ENCODE data around the gene ADAMTS17. TPM values are rescaled to one million over a fixed set of nuclear protein-coding genes. Genes with fewer than 3 reads are reported as not detected.

Gene ADAMTS17
- total and polyA plus RNA-seq, 2 experiments from 2014 or later = 3.7 to 4.4 TPM

- WGBS (ENCODE audit: low lambda C conversion rate, missing lambda C conversion rate) = 82% methylated on average over 10 of the region's 10 CpGs
- DNase-seq (ENCODE audit: low spot score) = no peak
Measured at GRCh38 chr15:100194996-100195395, 146.8 kb downstream of the ADAMTS17 start.

GRCh38 chr15:100193277-100193860, 148.4 kb downstream of the ADAMTS17 start:
- H4K20me1 ChIP-seq (ENCODE audit: insufficient read depth, poor library complexity, severe bottlenecking) = no peaks in the 10 kb centered on the region
- 89% methylated on average over 21 of the region's 21 CpGs for WGBS (ENCODE audit: low lambda C conversion rate, missing lambda C conversion rate)
- H3K4me2 ChIP-seq = no peak overlapping the region
- H3K79me2 ChIP-seq = no peaks in the 10 kb centered on the region
- H3K4me3 ChIP-seq = no peak overlapping the region
- no peak overlapping the region for H3K27ac ChIP-seq
- H3K9me3 ChIP-seq (ENCODE audit: low read depth) = no peaks in the 10 kb centered on the region
- H2AFZ ChIP-seq = no peak overlapping the region
- no peaks in the 10 kb centered on the region for H3K36me3 ChIP-seq (replicated peaks; ENCODE audit: insufficient read depth, low read depth)
- TF ChIP-seq EZH2phosphoT487 (IDR thresholded peaks at IDR 0.05; ENCODE audit: low read depth, severe bottlenecking, unreplicated experiment) (no peak), CTCF (IDR thresholded peaks at IDR 0.05; ENCODE audit: poor library complexity) (no peak), EZH2 (IDR thresholded peaks at IDR 0.05; ENCODE audit: borderline replicate concordance) (no peak)
- H3K27me3 ChIP-seq = no peaks in the 10 kb centered on the region
- no peak for DNase-seq (ENCODE audit: low spot score)
- H3K4me1 ChIP-seq (ENCODE audit: insufficient read depth) = peaks cover 6% of the 10 kb centered on the region
- H3K9me2 ChIP-seq (replicated peaks; ENCODE audit: insufficient read depth) = no peaks in the 10 kb centered on the region

More at GRCh38 chr15:100194996-100195395, 146.8 kb downstream of the ADAMTS17 start:
- no peaks in the 10 kb centered on the region for H3K9me2 ChIP-seq (replicated peaks; ENCODE audit: insufficient read depth)
- no peaks in the 10 kb centered on the region for H3K9me3 ChIP-seq (ENCODE audit: low read depth)
- no peak for TF ChIP-seq EZH2 (IDR thresholded peaks at IDR 0.05; ENCODE audit: borderline replicate concordance)
- TF ChIP-seq CTCF (IDR thresholded peaks at IDR 0.05; ENCODE audit: poor library complexity) = no peak
- TF ChIP-seq EZH2phosphoT487 (IDR thresholded peaks at IDR 0.05; ENCODE audit: low read depth, severe bottlenecking, unreplicated experiment) = no peak
- no peaks in the 10 kb centered on the region for H3K36me3 ChIP-seq (replicated peaks; ENCODE audit: insufficient read depth, low read depth)
- H3K4me3 ChIP-seq = no peak overlapping the region
- no peaks in the 10 kb centered on the region for H3K27me3 ChIP-seq
- no peak overlapping the region for H3K4me2 ChIP-seq
- H4K20me1 ChIP-seq (ENCODE audit: insufficient read depth, poor library complexity, severe bottlenecking) = no peaks in the 10 kb centered on the region
- peaks cover 6% of the 10 kb centered on the region for H3K4me1 ChIP-seq (ENCODE audit: insufficient read depth)
- no peak overlapping the region for H2AFZ ChIP-seq
- no peaks in the 10 kb centered on the region for H3K79me2 ChIP-seq
- H3K27ac ChIP-seq = no peak overlapping the region

- H3K9me2 ChIP-seq (replicated peaks; ENCODE audit: insufficient read depth) = no peaks in the 10 kb centered on the region
- no peak overlapping the region for H3K4me3 ChIP-seq
- H3K79me2 ChIP-seq = no peaks in the 10 kb centered on the region
- no peaks in the 10 kb centered on the region for H4K20me1 ChIP-seq (ENCODE audit: insufficient read depth, poor library complexity, severe bottlenecking)
- no peak for DNase-seq (ENCODE audit: low spot score)
- no peaks in the 10 kb centered on the region for H3K27me3 ChIP-seq
- no peaks in the 10 kb centered on the region for H3K36me3 ChIP-seq (replicated peaks; ENCODE audit: insufficient read depth, low read depth)
- 75% methylated on average over 14 of the region's 14 CpGs for WGBS (ENCODE audit: low lambda C conversion rate, missing lambda C conversion rate)
- H3K27ac ChIP-seq = no peak overlapping the region
- no peak overlapping the region for H2AFZ ChIP-seq
- H3K9me3 ChIP-seq (ENCODE audit: low read depth) = no peaks in the 10 kb centered on the region
- TF ChIP-seq CTCF (IDR thresholded peaks at IDR 0.05; ENCODE audit: poor library complexity) (no peak), EZH2 (IDR thresholded peaks at IDR 0.05; ENCODE audit: borderline replicate concordance) (no peak), EZH2phosphoT487 (IDR thresholded peaks at IDR 0.05; ENCODE audit: low read depth, severe bottlenecking, unreplicated experiment) (no peak)
- peaks cover 6% of the 10 kb centered on the region for H3K4me1 ChIP-seq (ENCODE audit: insufficient read depth)
- H3K4me2 ChIP-seq = no peak overlapping the region
Measured at GRCh38 chr15:100192097-100193080, 149.4 kb downstream of the ADAMTS17 start.

All from hepatocyte (in vitro differentiated cells).